DMS 273 treated with DMSO at 0.1 percent for 48 hours (cell line): Measurements from ENCODE around the gene NUP62.

Source experiments
- DNase-seq: peaks from one replicate; lab custom pipeline; 2025; lab: John Stamatoyannopoulos, UW

NUP62 gene

DNA sequence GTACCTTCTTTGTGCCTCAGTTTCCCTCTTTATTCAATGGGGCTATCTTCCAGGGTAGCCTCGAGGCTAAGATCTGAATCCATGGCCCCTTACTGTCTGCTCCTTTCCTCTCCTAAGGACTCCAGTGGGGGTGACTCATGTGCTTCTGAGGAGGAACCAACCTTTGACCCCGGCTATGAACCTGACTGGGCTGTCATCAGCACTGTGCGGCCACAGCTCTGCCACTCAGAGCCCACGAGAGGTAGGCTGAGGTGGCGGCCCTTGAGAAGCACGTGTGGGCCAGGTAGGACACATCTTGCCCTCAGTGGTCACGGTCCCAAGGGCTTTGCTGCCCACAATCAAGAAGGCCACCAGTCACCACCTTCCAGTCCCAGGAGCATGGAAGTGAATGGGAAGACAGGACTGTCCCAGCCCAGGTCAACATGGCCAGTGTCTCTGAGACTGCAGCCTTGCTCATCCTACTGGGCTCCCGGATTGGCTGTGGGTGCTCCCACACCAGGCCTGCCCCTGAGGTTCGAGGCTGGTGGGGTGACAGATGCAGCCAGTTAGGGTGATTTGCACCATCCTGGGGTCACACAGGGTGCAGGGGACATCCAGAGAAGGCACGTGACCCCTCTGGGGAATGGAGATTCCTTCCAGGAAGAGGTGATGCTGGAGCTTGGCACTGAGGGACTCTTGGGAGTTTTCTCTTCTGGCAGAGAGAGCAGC is 49.0 kb downstream of the NUP62 start:
- DNase-seq, result no peak

DNA sequence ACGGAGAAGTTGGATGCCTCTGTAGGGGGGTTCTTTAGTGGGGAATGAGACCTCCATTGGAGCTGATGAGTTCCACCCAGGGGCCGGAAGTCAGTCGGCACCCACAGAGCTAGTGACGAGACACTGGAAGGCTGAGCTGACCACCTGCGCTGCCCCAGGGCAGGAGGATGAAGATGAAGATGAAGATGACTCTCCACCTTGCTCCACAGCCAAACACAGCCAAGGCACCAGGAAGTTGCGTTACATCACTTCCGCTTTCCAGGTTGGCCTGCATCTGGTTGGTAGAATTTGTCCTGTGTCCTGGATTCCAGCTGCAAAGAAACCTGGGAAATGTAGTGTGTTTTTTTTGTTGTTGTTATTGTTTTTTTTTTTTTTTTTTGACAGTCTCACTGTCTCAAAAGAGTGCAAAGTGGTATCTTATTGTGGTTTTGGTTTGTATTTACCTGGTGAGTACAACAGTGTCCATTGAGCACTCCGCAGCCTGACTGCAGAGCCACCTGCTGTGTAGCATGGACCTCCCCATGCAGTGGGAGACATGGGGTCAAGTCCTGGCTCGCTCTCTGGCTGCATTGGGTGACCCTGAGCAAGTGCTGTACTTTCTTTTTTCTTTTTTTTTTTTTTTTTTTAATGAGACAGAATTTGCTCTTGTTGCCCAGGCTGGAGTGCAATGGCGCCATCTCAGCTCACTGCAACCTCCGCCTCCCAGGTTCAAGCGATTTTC is 49.9 kb downstream of the NUP62 start:
- no peak for DNase-seq

DNA sequence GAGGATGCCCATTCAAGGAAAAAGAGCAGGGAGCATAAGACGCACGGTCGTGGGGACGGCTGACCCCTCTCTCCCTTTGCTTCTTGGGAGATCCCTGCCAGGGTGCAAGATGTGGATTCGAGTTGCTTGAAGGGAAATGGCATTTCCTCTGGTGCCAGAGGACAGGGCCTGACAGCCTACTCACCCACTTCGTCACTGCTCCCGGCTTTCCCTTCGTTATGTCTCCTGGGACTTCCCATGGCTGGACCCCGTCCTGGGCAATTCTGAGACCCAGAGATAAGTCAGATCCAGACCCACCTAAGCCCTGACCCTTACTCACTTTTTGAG is 50.6 kb downstream of the NUP62 start:
- DNase-seq, result no peak

GRCh38 chr19:49877879-49878743 is 51.2 kb downstream of the NUP62 start:
- DNase-seq, result peak; percentile 88

GRCh38 chr19:49877020-49877878 is 52.1 kb downstream of the NUP62 start, which contains the start of the genes AKT1S1 and TBC1D17:
Gene AKT1S1 (minus strand): TSS chr19:49877355. CDS start chr19:49873295, 4,060 bp downstream.
Gene TBC1D17 (plus strand): TSS chr19:49877702. CDS start chr19:49877724, 22 bp downstream.
- peak; percentile 99 for DNase-seq

- peak; percentile 96 for DNase-seq
Observed at GRCh38 chr19:49876422-49877019, 52.8 kb downstream of the NUP62 start.

GRCh38 chr19:49875857-49876421 is 53.4 kb downstream of the NUP62 start:
- no peak for DNase-seq

- DNase-seq, result no peak
Observed at GRCh38 chr19:49875177-49875576, 54.1 kb downstream of the NUP62 start.

GRCh38 chr19:49874503-49875157 is 54.7 kb downstream of the NUP62 start:
- DNase-seq, result no peak

DNA sequence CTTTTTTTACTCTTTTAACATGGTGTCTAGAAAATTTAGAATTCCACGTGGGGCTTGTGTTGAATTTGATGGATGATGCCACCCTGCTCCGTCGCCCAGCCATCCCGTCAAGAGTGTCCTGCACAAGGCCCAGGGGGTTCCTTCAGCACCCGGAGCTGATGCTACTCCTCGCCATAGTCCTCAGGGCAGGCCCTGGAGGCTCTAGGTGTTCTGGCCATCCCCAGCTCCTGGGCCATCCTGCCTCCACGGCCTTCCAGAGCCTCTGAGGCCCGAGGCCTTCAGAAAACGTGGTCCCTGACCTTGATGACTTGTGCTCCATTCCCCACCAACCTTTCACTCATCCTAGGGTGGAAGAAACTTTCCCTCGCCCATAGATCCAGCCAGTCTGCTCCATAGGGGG is 55.5 kb downstream of the NUP62 start:
- no peak for DNase-seq

DNA sequence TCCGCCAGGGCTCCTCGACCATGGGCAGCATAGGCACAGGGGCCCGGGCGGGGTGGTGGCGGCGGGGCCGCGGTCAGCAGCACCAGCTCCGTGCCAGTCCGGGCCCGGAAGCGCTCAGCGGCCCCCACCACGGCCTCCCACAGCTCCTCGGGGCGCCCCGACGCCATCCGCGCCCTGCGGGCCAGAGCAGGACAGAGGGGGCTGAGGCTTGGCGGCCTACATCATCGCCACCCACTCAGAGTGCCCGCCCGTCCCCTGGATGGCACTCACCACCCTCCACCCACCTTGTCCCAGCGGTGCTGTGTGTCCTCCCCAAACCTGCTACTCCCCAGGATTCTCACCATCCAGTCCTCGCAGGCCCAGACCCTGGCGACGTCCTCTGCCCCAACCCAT is 56.2 kb downstream of the NUP62 start:
- DNase-seq, result no peak

- no peak for DNase-seq
Observed at GRCh38 chr19:49872245-49873128, 56.8 kb downstream of the NUP62 start.

- no peak for DNase-seq
Observed at GRCh38 chr19:49871349-49871985, 57.8 kb downstream of the NUP62 start.

DNA sequence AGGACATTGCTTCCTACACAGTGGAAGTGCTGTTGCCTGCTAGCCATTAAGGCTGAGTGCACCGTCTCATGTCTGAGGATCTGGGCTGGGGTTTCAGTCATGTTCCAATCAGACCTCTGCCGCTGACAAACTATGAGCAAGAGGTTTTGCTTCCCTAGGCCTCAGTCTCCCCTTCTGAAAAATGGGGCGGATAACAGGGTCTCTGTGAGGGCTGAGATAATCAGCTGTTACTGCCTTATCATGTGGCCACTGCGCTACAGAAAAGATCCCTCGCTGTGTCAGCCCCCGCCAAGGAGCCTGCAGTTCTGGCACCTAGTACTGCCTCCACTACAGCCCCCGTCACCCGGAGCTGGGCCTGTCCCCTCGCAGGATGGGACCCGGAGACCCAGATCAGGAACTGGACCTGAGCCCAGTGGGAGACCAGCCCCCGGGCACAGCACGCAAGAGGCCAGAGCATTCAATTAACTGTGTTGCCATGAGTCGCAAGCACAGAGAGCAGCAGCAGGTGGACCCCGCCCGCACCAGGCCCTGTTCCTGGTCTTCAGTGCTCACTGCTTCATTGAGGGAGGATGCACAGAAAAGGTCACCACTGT is 58.9 kb downstream of the NUP62 start:
- no peak for DNase-seq

DNA sequence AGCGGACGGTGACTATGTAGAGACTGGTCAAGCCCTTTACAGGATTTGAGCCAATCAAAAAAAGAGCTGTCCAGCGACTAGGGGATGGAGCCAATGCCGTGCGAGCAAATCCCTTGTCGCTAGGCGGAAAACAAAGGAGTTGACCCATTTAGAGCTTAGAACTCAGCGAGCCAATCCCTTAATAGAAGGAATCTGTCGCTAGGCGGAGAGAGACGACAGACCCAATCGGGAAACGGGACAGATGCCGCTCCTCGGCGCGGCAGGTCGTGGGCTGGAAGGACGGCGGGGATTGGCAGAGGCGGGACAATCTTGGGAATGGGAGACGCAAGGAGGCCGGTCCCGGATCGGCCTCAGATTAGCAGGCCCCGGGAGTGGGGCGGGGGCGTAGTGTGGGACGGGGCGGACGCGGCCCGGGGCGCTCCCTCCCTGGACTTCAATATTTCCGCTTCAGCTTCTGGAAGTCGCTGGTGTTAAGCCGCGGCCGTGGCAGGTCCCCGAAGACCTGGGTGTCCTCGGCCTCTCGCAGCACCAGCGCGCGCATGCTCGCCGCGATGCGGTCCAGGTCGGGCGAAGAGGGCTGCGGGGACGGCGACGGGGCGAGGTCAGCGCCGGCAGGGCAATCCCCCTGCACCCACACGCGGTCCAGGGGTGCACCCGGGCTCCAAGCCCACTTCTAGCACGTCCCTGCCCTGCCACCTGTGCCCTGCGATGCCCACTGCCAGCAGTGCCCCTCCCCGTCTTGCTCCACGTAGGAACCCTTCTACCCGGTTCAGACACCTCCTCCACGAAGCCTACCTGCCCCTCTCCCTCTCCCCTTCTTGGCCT is 59.6 kb downstream of the NUP62 start:
- DNase-seq, result peak; percentile 99

DNA sequence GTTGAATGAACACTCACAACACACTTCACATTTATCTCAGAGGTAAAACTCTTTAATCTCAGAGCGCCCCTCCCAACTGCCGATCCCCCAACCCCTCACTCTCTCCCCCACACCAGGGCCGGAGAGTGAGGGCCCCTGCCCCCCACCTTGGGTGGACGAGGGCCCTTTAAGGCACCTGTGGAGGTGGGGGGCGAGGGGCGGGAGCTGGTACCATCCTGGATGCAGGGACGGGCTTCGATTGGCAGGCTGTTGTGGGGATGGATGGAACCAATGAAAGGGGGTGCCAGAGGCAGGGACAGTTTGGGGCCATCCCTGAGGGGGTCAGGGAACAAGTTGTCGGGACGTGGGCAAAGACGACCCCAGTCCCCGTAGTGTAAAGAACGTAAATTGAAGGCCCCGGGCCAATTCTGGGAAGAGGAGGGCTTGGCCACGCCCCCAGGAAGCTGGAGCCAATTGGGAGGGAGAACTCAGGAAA is 60.3 kb downstream of the NUP62 start:
- DNase-seq, result no peak
